K562 (cell line): ENCODE data around the gene DPEP2NB. TPM values are rescaled to one million over a fixed set of nuclear protein-coding genes. Genes with fewer than 3 reads are reported as not detected.

Source experiments
- ARNT ChIP-seq, 2 experiments: fragments of 450-650 bp; IDR thresholded peaks; 2 replicates each; pipeline ENCODE4 v1.6.1; 2016; ENCODE audit warnings: mild to moderate bottlenecking in 1 of 2
- ATF6 ChIP-seq: sonication (generic); formaldehyde crosslinking; IDR thresholded peaks from 2 replicates; pipeline ENCODE4 v1.4.0; 2020; ENCODE audit warnings: mild to moderate bottlenecking, missing genetic modification reagents
- CCNT2 ChIP-seq: IDR thresholded peaks from 2 replicates; pipeline ENCODE4 v1.6.1; 2011; ENCODE audit warnings: borderline replicate concordance, low read depth, mild to moderate bottlenecking, moderate library complexity, mixed read lengths, low read length; ENCODE audit not compliant: insufficient read length; ENCODE audit errors: extremely low read depth
- CEBPG ChIP-seq, 3 experiments: fragments of 200-800 bp in 1 of 3; sonication (Bioruptor generic) in 1 of 3; sonication (generic) in 1 of 3; formaldehyde crosslinking in 1 of 3; IDR thresholded peaks in 2 of 3; conservative IDR thresholded peaks in 1 of 3; 2 replicates each; pipeline versions ENCODE4 v1.6.1 to v1.8.0; 2016 to 2022; ENCODE audit warnings: missing compliant biosample characterization in 2 of 3, missing genetic modification characterization in 2 of 3, mild to moderate bottlenecking in 1 of 3, missing genetic modification reagents in 1 of 3
- DEAF1 ChIP-seq: fragments of 450-650 bp; formaldehyde crosslinking; IDR thresholded peaks from 2 replicates; pipeline ENCODE4 v1.4.0; 2020; ENCODE audit warnings: mild to moderate bottlenecking, moderate library complexity
- E2F1 ChIP-seq: sonication (generic); formaldehyde crosslinking; IDR thresholded peaks from 2 replicates; pipeline ENCODE4 v1.8.1; 2023; ENCODE audit warnings: mild to moderate bottlenecking, missing genetic modification reagents, moderate library complexity
- HDAC2 ChIP-seq: fragments of 450-650 bp; IDR thresholded peaks from 2 replicates; pipeline ENCODE4 v1.6.1; 2016; ENCODE audit warnings: mild to moderate bottlenecking
- KDM1A ChIP-seq, 2 experiments: fragments of 450-650 bp; IDR thresholded peaks; 2 replicates each; pipeline ENCODE4 v1.6.1; 2016; ENCODE audit warnings: mild to moderate bottlenecking in 2 of 2
- TARDBP ChIP-seq: fragments of 450-650 bp; IDR thresholded peaks from 2 replicates; pipeline ENCODE4 v1.6.1; 2016
- ZNF263 ChIP-seq: sonication (generic); formaldehyde crosslinking; IDR thresholded peaks from 2 replicates; pipeline ENCODE4 v1.8.0; 2022; ENCODE audit warnings: mild to moderate bottlenecking, missing genetic modification reagents, borderline replicate concordance
- ZSCAN32 ChIP-seq: fragments of 450-650 bp; formaldehyde crosslinking; IDR thresholded peaks from 2 replicates; pipeline ENCODE4 v1.4.0; 2020; ENCODE audit warnings: mild to moderate bottlenecking, moderate library complexity
- polyA plus RNA-seq, 8 experiments: library from polyadenylated mRNA; depleted of rRNA in 4 of 8; stranded (reverse) in 5 of 8; unstranded in 3 of 8; fragments of >200 nt; fragmentation: Nextera tagmentation in 2 of 8; fragmentation: Illumina TruSeq in 1 of 8; extraction: Ambion mirVana in 2 of 8; extraction: Trizol in 1 of 8; gene quantifications; 2 replicates each; pipeline versions ENCODE4 v1.2.1 to v1.2.3, GENCODE V29; 2011 to 2014; ENCODE audit warnings: inconsistent platforms in 1 of 8, missing spikeins in 1 of 8
- total RNA-seq, 7 experiments: library from RNA; depleted of rRNA in 6 of 7; stranded (reverse); fragments of >200 nt in 6 of 7; fragmentation: Illumina TruSeq in 2 of 7; extraction: Trizol in 2 of 7; gene quantifications; 2 replicates each; pipeline versions ENCODE4 v1.2.1 to v1.2.3, GENCODE V29; 2011 to 2021; ENCODE audit warnings: low replicate concordance in 1 of 7

Gene DPEP2NB
- total and polyA plus RNA-seq, 9 of the 15 experiments (the other 6 are each of a cell fraction or from before 2014, with no cell fraction given), result not detected

- TF ChIP-seq ATF6 (CRISPR knock-in tag) (0 out of 2 replicates have a peak, but pooled peaks have one; percentile 3), CCNT2 (peak; percentile 91), E2F1 (peak; percentile 67), CEBPG (CRISPR knock-in tag; IDR thresholded peaks at IDR 0.05) (no peak), CEBPG (tag; conservative IDR thresholded peaks at IDR 0.05 in 1 of 2, IDR thresholded peaks at IDR 0.05 in 1 of 2) (no peak), ZNF263 (CRISPR knock-in tag) (peak; percentile 97), DEAF1 (CRISPR knock-in tag) (no peak), ARNT (IDR thresholded peaks at IDR 0.05) (peak in 1 of 2 experiments; percentile 74; a peak in 1 of 4 replicates), KDM1A (IDR thresholded peaks at IDR 0.05) (peak; percentile 90 to 94), HDAC2 (peak; percentile 95), ZSCAN32 (CRISPR knock-in tag) (no peak), TARDBP (peak; percentile 41; the same call in 1 of the 2 replicates)
Observed at GRCh38 chr16:67968400-67969253, 47.1 kb downstream of the DPEP2NB start, which contains the start of gene SLC12A4 (continued).
